Activated CD4-positive, alpha-beta T cell treated with anti-CD3 and anti-CD28 coated beads for 1 hour (primary cell): ENCODE measurements around the gene HDGFL3.
"Not testable (repeated sequence)": the region's sequence is repeated elsewhere in the genome, so short reads cannot be mapped to it uniquely, and the experiment has no call there.

Source experiments
- DNase-seq: peaks from one replicate; pipeline ENCODE4 v3.0.0-alpha.2; 2020

The HDGFL3 gene

DNA sequence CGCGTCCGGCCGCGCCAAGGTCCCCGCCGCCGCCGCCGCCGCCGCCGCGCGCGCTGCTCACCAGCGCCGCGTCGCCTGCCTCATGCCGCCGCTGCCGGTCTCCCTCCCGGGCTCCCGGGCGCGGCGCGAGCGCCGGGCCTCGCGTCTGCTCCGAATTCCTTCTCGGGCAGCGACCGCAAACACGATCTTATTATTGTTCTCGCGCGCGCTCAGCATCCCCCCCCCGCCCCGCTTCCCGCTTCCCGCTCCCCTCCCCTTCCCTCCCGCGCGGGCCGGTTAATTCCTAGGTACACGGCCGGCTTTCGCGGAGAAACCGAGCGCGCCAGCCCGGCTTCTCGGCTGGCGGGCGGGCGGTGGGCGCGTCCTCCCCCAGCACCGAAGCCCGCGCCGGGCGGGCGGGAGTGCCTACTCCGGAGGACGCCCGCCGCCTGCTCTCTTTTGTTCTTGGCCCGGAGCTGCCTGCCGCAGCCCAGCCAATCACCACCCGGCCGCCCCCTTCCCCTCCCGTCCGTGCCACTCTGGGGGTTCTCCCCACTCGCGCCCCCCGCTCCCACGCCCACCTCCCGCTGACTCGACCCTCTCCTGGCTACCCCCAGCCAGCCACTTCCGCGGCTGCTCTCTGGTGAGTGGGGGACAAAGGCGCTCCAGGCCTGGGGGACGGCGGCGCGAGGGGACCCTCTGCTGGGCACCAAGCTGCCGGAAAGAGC lies at the start of gene HDGFL3:
Gene HDGFL3, minus strand, starts transcription at position 164 of the 707 bp plus-strand sequence. CDS start 409 bp downstream, outside the sequence.
- no peak for DNase-seq

DNA sequence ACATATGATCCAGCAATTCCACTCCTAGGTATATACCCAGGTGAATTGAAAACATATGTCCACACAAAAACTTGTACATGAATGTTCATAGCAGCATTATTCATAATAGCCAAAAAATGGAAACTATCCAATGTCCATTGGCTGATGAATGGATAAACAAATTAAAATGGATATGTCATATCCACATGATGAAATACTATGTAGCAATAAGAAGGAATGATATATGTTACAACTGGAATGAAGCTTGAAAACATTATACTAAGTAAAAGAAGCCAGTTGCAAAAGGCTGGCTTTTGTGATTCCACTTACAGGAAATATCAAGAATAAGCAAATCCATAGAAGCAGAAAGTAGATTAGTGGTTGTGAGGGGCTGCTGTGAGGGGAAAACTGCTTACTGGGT lies 43.2 kb upstream of the HDGFL3 start:
- DNase-seq, result no peak

DNA sequence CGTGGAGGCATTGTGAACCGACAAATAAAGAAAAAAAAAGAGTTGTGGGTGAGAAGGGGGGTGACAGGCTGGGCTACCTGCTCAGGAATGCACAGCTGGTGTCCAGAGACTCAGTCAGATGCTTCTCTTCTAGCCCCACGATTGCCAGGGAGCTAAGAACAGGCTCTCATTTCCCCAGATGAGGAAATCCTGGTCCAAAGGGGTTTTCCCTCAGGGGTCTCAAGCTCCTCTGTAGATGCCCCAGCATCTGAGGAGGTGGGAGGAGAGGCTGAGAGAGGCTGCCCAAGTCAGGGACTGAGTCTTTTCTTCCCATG lies 41.4 kb upstream of the HDGFL3 start:
- no peak for DNase-seq

DNA sequence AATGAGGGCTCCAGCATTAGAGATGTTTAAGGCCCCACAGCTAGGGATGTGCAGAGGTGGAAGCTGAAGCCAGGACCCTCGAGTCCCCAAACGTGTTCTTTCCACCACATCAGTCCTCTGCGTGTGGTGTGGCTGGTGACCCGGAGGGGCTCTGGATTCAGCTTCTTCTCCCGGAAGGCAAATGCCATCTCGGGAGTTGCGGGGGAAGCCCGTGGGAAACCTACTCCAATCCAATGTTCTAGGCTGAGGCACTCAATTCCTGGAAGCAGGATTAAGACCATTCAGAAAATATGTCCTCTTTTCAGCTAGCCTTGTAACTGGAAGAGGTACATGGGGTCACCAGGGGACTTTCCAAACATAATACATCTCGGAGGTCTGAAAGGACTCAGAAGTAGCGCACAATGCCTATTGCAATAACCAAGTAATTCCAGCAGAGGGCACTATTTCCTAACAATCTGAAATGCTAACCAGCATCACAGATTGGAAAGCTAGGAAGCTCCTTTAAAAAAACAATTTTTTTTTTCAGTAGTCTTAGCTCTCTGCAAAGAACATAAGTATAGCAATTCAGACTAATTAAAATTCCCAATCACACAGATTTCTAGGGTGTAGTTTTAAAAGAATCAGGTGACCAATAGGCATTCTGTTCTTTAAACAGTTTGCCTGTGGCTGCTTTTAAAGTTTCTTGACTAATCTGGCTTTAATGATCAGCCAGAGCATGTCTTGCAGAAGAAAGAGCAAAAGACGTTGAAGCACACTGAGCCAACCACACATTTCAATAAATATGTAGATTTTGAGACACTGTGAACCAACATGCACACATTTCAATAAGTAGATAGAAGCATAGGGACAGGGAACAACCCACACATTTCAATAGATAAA lies 40.8 kb upstream of the HDGFL3 start:
- DNase-seq, result no peak

DNA sequence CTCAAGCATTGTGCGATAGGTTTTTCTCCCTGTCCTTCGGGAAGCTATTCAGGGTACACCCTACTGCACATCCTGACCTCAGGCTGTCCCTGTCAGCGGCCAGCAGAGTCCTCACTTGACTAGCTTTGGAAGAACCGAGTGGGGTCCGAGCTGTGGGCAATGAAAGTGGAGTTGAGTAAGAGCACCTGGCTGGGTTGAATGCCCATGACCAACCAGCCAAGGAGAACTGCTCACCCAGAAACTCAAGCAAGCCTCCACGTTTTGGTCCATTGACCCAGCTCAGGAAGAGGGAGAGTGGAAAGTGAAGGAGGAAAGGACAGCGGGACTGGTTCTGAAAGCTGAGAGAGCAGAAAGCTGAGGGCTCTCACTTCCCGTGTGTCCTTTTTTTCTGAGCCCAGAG lies 36.0 kb upstream of the HDGFL3 start:
- no peak for DNase-seq

DNA sequence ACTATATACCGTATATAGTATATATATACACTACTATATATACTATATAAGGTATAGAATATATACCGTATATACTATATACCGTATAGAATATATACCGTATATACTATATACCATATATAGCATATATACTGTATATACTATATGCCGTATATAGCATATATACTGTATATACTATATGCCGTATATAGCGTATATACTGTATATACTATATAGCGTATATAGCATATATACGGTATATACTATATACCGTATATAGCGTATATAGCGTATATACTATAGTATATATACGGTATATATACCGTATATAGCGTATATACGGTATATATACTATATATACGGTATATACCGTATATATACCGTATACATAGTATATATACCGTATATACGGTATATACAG lies 22.6 kb upstream of the HDGFL3 start:
- DNase-seq, result no peak

DNA sequence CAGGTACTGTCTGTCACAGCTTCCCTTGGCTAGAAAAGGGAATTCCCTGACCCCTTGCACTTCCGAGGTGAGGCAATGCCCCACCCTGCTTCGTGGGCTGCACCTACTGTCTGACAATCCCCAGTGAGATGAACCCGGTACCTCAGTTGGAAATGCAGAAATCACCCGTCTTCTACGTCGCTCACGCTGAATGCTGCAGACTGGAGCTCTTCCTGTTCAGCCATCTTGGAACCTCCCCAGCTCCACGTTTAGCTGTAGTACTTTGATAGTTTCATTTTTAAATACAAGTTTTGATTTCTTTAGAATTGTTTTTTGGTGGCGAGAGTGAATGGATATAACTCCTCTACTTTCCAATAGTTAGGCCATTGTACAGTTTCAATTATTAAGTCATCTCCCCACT lies 17.8 kb upstream of the HDGFL3 start:
- no peak for DNase-seq

DNA sequence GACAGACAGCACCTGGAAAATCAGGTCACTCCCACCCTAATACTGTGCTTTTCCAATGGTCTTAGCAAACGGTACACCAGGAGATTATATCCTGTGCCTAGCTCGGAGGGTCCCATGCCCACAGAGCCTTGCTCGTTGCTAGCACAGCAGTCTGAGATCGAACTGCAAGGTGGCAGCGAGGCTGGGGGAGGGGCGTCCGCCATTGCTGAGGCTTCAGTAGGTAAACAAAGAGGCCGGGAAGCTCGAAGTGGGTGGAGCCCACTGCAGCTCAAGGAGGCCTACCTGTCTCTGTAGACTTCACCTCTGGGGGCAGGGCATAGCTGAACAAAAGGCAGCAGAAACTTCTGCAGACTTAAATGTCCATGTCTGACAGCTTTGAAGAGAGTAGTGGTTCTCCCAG lies 14.2 kb upstream of the HDGFL3 start:
- not testable (repeated sequence) for DNase-seq

DNA sequence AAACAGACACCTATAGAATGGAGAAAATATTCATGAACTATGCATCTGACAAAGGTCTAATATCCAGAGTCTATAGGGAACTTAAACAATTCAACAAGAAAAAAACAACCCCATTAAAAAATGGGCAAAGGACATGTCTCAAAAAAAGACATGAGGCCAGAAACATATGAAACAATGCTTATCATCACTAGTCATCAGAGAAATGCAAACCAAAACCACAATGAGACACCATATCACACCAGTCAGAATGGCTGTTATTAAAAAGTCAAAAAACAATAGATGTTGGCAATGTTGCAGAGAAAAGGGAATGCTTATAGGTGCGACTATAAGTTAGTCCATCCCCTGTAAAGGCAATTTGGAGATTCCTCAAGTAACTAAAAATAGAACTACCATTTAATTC lies 11.4 kb upstream of the HDGFL3 start:
- no peak for DNase-seq

DNA sequence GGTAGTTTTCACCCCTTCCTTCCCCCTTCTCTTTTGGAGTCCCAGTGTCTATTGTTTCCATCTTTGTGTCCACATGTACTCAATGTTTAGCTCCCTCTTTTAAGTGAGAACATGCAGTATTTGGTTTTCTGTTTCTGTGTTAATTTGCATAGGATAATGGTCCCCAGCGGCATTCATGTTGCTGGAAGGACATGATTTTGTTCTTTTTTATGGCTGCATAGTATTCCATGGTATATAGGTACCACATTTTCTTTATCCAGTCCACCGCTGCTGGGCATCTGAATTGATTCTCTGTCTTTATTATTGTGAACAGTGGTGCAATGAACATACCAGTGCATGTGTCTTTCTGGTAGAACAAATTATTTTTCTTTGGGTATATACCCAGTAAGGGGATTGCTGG lies 7.7 kb upstream of the HDGFL3 start:
- no peak for DNase-seq

DNA sequence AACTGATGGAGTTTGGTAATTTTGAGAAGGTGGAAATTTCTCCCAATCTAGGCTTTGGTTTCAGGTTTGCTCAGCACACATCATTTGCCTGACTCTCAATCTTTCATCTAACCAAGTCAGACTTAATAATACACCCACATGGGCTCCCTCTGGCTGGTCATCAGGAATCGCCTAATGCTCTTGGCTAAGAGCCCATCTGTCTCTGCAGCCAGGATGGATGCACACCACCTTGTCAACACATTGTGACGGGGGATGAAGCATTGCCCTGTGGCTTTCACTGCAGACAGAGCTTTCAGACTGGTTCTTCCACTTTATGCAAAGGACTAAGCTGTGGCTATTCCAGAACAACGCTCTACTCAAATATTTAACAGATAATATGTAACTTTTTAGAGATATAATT lies 3.0 kb upstream of the HDGFL3 start:
- no peak for DNase-seq

DNA sequence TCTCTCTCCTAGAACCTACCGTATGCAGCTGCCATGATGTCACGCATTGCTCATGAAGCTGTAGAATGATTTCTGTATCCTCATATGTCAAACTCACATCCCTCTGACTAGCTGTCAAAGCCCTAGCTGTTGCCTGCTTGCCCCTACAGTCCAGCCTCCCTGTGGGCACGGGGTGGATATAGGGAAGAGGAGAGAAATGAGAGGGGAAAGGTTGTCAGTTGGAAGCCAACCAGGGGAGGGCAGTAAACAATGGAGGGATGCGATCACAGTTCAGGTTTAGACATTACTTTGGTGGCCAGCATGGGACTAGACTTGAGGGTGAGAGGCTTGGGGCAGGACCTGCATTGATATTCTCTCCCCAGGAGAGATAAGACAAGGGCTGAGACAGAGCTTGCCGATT lies 1.7 kb upstream of the HDGFL3 start:
- DNase-seq, result no peak

DNA sequence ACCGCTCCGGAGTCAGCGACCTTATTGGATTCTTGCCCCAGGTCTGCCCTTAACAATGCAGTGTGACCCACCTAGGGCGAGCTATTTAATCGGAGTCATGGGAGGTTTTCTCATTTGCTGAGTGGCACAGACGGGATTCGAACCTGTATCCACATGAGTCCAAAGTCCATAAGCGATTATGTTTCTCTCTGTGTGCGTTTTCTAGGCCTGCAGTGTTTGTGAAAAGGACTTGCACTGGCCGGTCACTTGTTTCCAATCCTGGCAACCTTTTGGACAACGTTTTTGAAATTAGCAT lies 691 bp upstream of the HDGFL3 start:
- DNase-seq, result no peak

DNA sequence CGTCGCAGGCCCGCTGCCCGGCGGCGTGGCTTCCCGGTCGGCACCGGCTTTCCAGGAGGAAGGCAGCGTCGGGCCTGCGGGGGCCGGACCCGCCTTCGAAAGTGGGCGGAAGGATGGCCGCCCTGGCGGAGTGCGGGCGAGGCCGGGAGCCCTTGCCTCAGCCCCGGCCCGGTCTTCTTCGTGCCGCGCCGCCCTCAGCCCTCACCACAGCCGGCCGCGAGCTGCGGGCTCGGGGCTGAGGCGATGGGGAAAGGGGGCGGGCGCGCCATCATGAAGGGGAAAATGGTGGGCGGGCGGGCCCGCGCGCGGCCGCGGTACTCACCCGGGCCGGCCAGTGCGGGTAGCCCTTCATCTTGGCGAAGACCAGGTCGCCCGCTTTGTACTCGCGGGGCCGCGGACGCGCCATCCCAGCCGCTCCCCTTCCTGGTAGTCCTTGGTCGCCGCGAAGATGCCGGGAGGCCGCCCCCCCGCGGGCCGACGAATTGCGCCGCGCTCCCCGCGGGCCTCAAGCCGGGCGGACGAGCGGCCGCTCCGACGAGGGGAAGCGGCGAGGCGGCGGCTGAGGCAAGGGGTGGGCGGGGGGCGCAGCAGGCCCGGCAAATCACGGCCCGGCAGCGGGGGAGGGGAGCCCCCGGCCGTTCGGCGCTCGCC lies 489 bp downstream of the HDGFL3 start:
- no peak for DNase-seq

DNA sequence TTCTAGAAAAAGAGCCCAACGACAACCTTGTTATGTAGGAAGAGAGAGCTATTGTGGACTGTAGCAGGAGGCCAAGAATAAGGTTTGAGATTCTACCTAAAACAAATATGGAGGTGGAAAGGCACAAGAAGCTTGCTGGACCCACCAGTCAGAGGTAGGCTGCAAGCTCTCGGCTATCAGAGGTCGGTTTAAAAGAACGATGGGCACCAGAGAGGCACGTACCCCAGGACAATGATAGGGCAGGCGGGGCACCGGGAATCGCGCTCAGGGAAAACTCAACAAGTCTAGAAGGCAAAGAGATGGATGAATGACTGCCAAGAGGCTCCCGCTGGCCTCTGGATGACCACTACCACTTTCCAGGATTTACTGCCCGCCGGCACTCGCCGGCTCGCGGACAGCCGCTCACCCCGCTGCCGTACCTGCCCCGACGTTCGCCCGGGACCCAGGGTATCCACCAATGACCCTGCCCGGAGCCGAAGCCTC lies 1.1 kb downstream of the HDGFL3 start:
- no peak for DNase-seq

DNA sequence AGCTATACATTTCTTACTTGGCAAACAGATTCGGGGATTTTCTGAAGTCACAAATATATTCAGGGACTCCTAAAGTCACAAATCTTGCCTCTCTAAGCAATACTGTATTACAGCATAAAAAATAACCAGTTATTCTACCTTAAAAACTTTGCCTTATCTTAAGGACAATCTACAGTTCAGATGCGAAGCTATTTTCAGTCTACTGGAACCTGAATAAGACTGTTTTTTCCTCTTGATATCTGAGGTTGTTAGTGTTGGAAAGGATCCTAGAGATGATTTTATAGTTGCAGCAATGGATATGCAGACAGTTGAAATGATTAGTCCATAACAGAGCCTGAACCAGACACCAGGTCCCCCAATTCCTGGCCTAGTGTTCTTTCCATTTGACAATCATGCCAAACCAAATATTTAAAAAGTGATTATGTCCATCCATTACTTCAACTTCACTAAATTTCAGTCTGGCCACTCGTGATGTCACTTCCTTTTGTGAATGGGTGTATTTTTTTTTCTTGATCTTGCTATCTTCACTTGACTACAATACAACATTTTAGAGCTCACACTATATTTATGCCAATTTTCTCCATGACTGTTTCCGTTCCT lies 1.8 kb downstream of the HDGFL3 start:
- no peak for DNase-seq

DNA sequence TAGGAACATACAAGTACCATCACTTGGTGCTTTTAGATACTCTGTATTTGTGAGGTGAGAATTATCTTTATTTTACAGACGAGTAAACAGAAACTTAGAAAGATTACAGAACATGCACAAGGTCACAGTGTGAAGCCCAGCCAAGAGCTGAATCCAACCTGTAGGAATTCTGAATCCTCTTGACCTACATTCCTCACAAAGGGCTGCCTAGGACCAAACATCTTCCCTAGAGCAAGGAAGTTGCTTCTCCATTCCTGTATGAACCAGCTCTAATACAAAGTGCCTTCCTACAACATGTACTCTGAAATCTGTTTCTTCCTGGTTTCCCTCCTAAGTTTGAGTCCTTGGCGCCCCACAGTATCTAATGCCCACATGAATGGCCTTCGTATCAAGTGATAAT lies 2.9 kb downstream of the HDGFL3 start:
- DNase-seq, result no peak

DNA sequence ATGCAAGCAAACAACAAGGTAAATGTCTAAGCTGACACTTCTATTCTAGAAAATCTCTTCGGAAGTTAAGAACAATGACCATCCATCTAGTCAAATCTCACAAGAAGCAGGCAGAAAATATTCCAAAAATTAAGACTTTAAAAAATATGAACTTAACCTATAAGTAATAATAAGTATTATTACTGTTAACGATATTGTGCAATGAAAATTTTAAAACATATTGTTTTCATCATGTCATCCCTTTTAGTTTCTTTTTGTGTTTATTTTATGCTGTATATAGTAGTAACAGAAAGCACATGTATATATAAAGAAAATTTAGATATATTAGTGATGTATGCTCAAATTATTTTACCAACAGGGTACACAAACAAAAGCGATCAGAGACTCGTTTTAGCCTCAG lies 4.1 kb downstream of the HDGFL3 start:
- DNase-seq, result no peak

DNA sequence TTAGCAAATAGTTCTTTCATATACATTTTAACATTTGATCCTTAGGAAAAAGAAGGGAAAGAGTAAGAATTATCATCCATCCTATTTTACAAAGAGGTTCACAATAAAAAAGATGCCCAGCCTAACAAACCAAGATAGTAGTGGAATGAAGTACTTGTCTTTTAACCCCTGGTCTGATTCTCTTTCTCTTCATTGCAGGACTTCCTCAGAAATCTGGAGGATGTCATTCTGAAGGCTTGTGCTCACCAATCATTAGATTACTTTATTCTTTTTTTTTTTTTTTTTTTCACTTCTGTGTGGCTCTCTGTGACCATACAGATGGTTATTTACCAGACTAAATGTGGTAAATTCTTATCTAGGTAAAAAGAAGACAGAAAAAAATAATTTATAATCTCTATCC lies 7.0 kb downstream of the HDGFL3 start:
- DNase-seq, result no peak

DNA sequence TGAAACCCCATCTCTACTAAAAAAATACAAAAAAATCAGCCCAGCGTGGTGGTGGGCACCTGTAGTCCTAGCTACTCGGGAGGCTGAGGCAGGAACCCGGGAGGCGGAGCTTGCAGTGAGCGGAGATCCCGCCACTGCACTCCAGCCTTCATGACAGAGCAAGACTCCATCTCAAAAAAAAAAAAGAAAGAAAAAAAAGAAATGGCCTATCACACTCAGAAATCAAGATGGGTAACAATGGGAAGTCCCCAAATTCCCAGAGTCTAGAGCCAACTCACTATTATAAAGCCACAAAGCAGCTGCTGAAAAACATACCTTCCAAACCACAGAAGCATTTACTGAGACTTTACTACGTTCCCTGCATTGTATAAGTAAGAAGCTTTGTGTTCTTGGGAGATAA lies 7.5 kb downstream of the HDGFL3 start:
- DNase-seq, result no peak

DNA sequence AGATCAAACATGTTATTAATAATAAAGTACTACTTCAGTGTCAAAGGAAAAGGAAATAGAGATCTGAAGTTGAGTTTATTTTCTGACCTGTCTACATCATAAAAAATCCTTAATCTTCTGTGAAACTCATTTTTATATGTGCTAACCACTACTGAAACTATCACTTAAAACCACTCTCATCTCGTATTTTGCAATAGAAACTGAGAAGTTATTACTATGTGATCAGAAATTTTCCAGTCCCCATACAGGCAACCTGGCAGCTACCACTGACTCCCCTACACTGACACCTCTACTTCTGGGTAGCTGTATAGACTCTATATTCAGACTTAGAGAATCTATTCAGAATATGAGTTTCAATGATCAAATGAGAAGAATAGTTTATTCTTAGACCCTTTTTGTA lies 8.3 kb downstream of the HDGFL3 start:
- DNase-seq, result no peak

DNA sequence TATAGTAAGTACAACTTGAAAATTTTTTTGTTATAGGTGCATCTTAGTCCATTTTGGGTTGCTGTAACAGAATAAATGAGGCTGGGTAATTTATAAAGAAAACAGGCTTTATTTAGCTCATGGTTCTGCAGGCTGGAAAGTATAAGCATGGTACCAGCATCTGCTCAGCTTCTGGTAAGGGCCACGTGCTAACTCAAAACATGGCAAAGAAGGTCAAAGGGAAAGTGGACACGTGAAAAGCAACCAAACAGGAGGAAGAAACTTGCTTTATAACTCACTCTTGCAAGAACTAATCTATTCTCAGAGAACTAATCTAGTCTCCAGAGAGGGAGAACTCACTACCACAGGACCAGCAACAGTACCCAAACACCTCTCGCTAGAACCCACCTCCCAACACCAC lies 9.1 kb downstream of the HDGFL3 start:
- DNase-seq, result no peak

DNA sequence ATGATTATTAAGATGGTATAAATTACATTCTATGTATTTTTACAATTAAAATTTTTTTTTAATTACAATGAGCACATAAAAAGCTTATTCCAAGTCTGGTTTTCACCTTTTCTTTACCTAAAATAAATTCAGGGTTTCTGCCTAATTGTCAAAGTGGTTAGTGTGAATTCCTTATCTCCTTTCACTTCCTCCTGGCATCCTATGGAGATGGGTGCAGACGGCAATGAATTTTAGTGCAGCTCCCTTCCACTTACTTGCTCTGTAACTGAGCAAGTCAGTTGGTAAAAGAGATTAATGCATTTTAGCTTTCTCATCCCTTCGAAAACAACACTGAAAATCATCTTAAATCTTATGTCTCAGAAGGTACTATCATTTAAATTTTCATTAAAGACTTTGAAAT lies 13.1 kb downstream of the HDGFL3 start:
- DNase-seq, result no peak

DNA sequence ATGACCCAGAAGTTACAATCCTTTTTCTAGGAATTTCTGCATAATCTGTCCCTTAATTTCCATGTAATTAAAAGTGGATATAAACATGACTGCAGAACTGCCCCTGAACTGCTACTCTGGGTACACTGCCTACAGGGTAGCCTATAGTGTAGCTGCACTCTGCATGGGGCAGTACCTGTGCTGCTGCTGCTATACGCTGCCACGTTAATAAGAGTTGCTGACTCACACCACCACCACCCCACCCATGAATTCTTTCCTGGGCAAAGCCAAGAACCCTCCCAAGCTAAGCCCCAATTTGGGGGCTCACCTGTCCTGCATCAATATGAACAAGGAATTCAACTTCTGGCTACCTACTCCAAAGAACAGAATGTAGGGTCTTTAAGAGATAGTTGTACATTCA lies 13.9 kb downstream of the HDGFL3 start:
- DNase-seq, result no peak
